SKM-1 treated with dmso at 0.1 percent for 144 hours (cell line): ENCODE data around the gene MFNG.

ENCODE experiments used
- DNase-seq: peaks from one replicate; lab custom pipeline; 2025; ENCODE audit not compliant: unreplicated experiment; lab: John Stamatoyannopoulos, UW

Gene MFNG

GRCh38 chr22:37427711-37428635 is 58.2 kb downstream of the MFNG start:
- DNase-seq, result no peak

- no peak for DNase-seq
Observed at GRCh38 chr22:37427135-37427710, 59.0 kb downstream of the MFNG start, which contains the start of gene ELFN2. ELFN2 (minus strand) TSS chr22:37427479; CDS start chr22:37375534, 51,945 bp downstream.

- no peak for DNase-seq
Observed at GRCh38 chr22:37426706-37427134, 59.5 kb downstream of the MFNG start.

- no peak for DNase-seq
Observed at GRCh38 chr22:37425800-37426705, 60.1 kb downstream of the MFNG start.

- no peak for DNase-seq
Observed at GRCh38 chr22:37425369-37425768, 60.8 kb downstream of the MFNG start.

- DNase-seq, result no peak
Observed at GRCh38 chr22:37423283-37423682, 62.9 kb downstream of the MFNG start.

GRCh38 chr22:37421468-37421877 is 64.7 kb downstream of the MFNG start:
- DNase-seq, result no peak

- peak; percentile 44 for DNase-seq
Observed at GRCh38 chr22:37420686-37421467, 65.3 kb downstream of the MFNG start.

- no peak for DNase-seq
Observed at GRCh38 chr22:37419969-37420685, 66.1 kb downstream of the MFNG start.

- DNase-seq, result no peak
Observed at GRCh38 chr22:37419370-37419968, 66.7 kb downstream of the MFNG start.
